ACC112 (cell line): ENCODE data around the gene PPARGC1A.

Experiments
- H2AFZ ChIP-seq: fragments of 200-600 bp; sonication (generic); one replicate; pipeline ENCODE4 v1.6.0; 2017; ENCODE audit warnings: antibody characterized with exemption, low read length; ENCODE audit not compliant: unreplicated experiment
- H3K27ac ChIP-seq: fragments of 200-600 bp; sonication (generic); 2 replicates; pipeline ENCODE4 v1.5.1; 2014; ENCODE audit warnings: low read depth, mild to moderate bottlenecking, antibody characterized with exemption, low read length, moderate library complexity
- H3K27me3 ChIP-seq: fragments of 200-600 bp; sonication (generic); 2 replicates; pipeline ENCODE4 v1.6.1; 2014; ENCODE audit warnings: mild to moderate bottlenecking, antibody characterized with exemption, low read length, moderate library complexity, mixed read lengths; ENCODE audit not compliant: insufficient read depth
- H3K36me3 ChIP-seq: fragments of 200-600 bp; sonication (generic); 2 replicates; pipeline ENCODE4 v1.6.1; 2016; ENCODE audit warnings: mild to moderate bottlenecking, antibody characterized with exemption, low read length, moderate library complexity, mixed read lengths; ENCODE audit not compliant: insufficient read depth
- H3K4me1 ChIP-seq: fragments of 200-600 bp; sonication (generic); one replicate; pipeline ENCODE4 v1.6.1; 2016; ENCODE audit warnings: low read length, mixed read lengths; ENCODE audit not compliant: insufficient read depth, unreplicated experiment, control insufficient read depth
- H3K4me3 ChIP-seq: fragments of 200-600 bp; sonication (generic); 2 replicates; pipeline ENCODE4 v1.5.1; 2014; ENCODE audit warnings: mild to moderate bottlenecking, low read depth, low read length
- H3K79me2 ChIP-seq: fragments of 200-600 bp; sonication (generic); one replicate; pipeline ENCODE4 v1.6.0; 2016; ENCODE audit warnings: low read length; ENCODE audit not compliant: control insufficient read depth, unreplicated experiment, insufficient read depth

Gene PPARGC1A

GRCh38 chr4:23881052-23881501, 8.8 kb downstream of the PPARGC1A start:
- Histone ChIP-seq H3K4me1 (no peaks in the 10 kb centered on the region), H2AFZ (no peak overlapping the region), H3K27me3 (no peaks in the 10 kb centered on the region), H3K36me3 (no peaks in the 10 kb centered on the region), H3K4me3 (no peak overlapping the region), H3K27ac (no peak overlapping the region), H3K79me2 (no peaks in the 10 kb centered on the region)

GRCh38 chr4:23878912-23879732, 10.7 kb downstream of the PPARGC1A start:
- Histone ChIP-seq H3K79me2 (no peaks in the 10 kb centered on the region), H3K27me3 (peaks cover under 1% of the 10 kb centered on the region; the same call in 1 of the 2 replicates), H3K36me3 (no peaks in the 10 kb centered on the region), H3K4me1 (no peaks in the 10 kb centered on the region), H3K4me3 (no peak overlapping the region), H3K27ac (no peak overlapping the region), H2AFZ (no peak overlapping the region)

GRCh38 chr4:23878246-23878891, 11.5 kb downstream of the PPARGC1A start:
- Histone ChIP-seq H3K36me3 (no peaks in the 10 kb centered on the region), H3K27me3 (peaks cover 5% of the 10 kb centered on the region; the same call in 1 of the 2 replicates), H3K4me1 (no peaks in the 10 kb centered on the region), H3K4me3 (no peak overlapping the region), H3K27ac (no peak overlapping the region), H2AFZ (no peak overlapping the region), H3K79me2 (no peaks in the 10 kb centered on the region)

GRCh38 chr4:23877758-23878229, 12.1 kb downstream of the PPARGC1A start:
- Histone ChIP-seq H3K27me3 (peaks cover 5% of the 10 kb centered on the region; the same call in 1 of the 2 replicates), H2AFZ (no peak overlapping the region), H3K4me3 (no peak overlapping the region), H3K36me3 (no peaks in the 10 kb centered on the region), H3K27ac (no peak overlapping the region), H3K4me1 (no peaks in the 10 kb centered on the region), H3K79me2 (no peaks in the 10 kb centered on the region)

- no peaks in the 10 kb centered on the region for H3K79me2 ChIP-seq
- H3K4me1 ChIP-seq, result no peaks in the 10 kb centered on the region
- no peaks in the 10 kb centered on the region for H3K36me3 ChIP-seq
- no peak overlapping the region for H3K4me3 ChIP-seq
- H3K27me3 ChIP-seq, result peaks cover 10% of the 10 kb centered on the region; the same call in 1 of the 2 replicates
- H2AFZ ChIP-seq, result no peak overlapping the region
- H3K27ac ChIP-seq, result no peak overlapping the region
Measured at GRCh38 chr4:23876418-23877089, 13.3 kb downstream of the PPARGC1A start.

GRCh38 chr4:23875317-23875716, 14.5 kb downstream of the PPARGC1A start:
- Histone ChIP-seq H3K4me1 (no peaks in the 10 kb centered on the region), H3K79me2 (no peaks in the 10 kb centered on the region), H3K27me3 (peaks cover 23% of the 10 kb centered on the region), H2AFZ (no peak overlapping the region), H3K27ac (no peak overlapping the region), H3K36me3 (no peaks in the 10 kb centered on the region), H3K4me3 (no peak overlapping the region)

- H3K36me3 ChIP-seq, result no peaks in the 10 kb centered on the region
- H3K4me3 ChIP-seq, result no peak overlapping the region
- H3K4me1 ChIP-seq, result no peaks in the 10 kb centered on the region
- no peak overlapping the region for H3K27ac ChIP-seq
- H2AFZ ChIP-seq, result no peak overlapping the region
- no peaks in the 10 kb centered on the region for H3K79me2 ChIP-seq
- peaks cover 27% of the 10 kb centered on the region for H3K27me3 ChIP-seq
Measured at GRCh38 chr4:23874536-23874901, 15.3 kb downstream of the PPARGC1A start.

GRCh38 chr4:23873717-23874535, 15.9 kb downstream of the PPARGC1A start:
- Histone ChIP-seq H3K4me1 (no peaks in the 10 kb centered on the region), H3K79me2 (no peaks in the 10 kb centered on the region), H2AFZ (no peak overlapping the region), H3K27ac (no peak overlapping the region), H3K36me3 (no peaks in the 10 kb centered on the region), H3K27me3 (peaks cover 29% of the 10 kb centered on the region), H3K4me3 (no peak overlapping the region)

- no peaks in the 10 kb centered on the region for H3K79me2 ChIP-seq
Measured at GRCh38 chr4:23871426-23871825, 18.4 kb downstream of the PPARGC1A start.

GRCh38 chr4:23866450-23867075, 23.3 kb downstream of the PPARGC1A start:
- Histone ChIP-seq H3K27ac (no peak overlapping the region), H2AFZ (no peak overlapping the region), H3K79me2 (no peaks in the 10 kb centered on the region), H3K27me3 (peaks cover 22% of the 10 kb centered on the region), H3K36me3 (no peaks in the 10 kb centered on the region), H3K4me1 (no peaks in the 10 kb centered on the region), H3K4me3 (no peak overlapping the region)

More at GRCh38 chr4:23871426-23871825, 18.4 kb downstream of the PPARGC1A start:
- Histone ChIP-seq H3K27ac (no peak overlapping the region), H2AFZ (no peak overlapping the region), H3K4me3 (no peak overlapping the region), H3K36me3 (no peaks in the 10 kb centered on the region), H3K27me3 (peaks cover 32% of the 10 kb centered on the region), H3K4me1 (no peaks in the 10 kb centered on the region)
